Measurements from ENCODE around the gene FAM117A.

FAM117A gene, protein sequence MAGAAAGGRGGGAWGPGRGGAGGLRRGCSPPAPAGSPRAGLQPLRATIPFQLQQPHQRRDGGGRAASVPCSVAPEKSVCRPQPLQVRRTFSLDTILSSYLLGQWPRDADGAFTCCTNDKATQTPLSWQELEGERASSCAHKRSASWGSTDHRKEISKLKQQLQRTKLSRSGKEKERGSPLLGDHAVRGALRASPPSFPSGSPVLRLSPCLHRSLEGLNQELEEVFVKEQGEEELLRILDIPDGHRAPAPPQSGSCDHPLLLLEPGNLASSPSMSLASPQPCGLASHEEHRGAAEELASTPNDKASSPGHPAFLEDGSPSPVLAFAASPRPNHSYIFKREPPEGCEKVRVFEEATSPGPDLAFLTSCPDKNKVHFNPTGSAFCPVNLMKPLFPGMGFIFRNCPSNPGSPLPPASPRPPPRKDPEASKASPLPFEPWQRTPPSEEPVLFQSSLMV

DNA sequence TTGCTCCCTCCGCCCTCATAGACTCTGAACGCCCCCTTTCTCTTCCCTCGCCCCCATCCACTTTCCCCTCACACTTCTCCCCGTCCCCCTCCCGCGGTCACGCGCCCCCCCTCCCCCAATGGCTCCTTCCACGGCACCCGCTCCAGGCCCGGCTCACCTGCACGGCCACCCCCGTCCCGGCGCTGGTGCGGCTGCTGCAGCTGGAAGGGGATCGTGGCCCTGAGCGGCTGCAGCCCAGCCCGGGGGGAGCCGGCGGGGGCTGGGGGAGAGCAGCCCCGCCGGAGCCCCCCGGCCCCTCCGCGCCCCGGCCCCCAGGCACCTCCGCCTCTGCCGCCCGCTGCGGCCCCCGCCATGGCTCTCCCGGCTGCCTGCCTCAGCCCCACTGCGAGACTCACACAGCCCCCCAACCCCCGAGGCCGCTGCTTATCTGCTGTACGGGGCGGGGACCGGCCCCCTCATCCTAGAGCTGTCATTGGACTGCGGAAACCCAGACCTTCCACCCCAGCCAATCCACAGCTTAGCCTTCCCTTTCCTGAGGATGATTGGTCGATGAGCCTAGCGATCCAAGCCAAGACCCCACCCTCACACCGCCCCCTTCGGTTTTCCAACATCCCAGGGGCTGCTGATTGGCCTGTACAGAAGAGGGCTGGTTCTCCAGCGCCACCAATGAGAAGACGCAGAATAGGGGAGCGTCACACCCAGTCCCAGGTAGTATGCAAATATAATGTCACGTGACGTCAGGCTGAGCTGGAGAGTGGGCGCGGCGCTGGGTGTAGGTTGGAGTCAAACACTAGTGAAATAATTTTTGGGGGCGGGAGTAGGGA, at the start of gene FAM117A:
Gene FAM117A, minus strand, starts transcription at position 397 of the 824 bp plus-strand sequence. Its CDS starts 44 bp downstream, at position 353.
- in situ Hi-C loops (cut with MboI; ENCODE audit: low sequenced_read_pairs), result no loop called here

DNA sequence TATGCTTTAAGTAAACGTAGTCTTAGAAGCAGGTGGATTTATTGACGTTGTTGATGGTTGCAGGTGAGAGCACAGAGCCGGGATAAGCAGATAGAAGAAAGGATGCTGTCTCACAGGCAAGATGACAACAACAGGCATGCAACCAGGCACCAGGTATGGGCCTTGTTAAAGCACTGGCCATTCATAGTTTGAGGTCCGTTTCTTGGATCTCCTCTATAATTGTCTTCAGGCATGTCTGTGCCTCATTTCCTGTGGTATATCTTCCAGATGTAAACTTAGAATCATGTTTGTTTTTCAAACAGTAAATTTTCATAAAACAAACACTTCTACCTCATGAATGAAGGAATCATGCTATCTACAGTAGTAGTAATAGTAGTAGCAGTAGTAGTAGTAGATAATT, 45.1 kb upstream of the FAM117A start:
- in situ Hi-C loops (cut with MboI; ENCODE audit: low sequenced_read_pairs), result no loop called here

DNA sequence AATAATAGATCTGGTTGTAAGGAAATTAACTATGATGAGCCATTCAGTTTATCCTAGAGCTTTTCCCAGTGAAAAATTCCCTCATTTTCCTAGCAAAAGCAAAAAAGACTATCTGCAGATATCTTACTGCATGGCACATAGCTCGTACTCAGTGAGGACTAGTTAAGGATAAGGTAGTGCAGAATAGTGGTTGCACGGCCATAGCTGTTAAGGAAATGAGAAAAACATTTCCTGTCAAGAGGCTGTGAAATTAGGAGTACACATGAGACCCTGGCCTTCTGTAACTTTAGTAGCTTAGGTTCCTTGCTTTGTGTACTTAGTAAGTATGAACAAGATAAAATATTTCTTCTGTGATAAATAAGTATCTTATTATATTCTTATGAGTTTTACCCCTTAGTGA, 34.8 kb upstream of the FAM117A start:
- in situ Hi-C loops (cut with MboI; ENCODE audit: low sequenced_read_pairs), result no loop called here

DNA sequence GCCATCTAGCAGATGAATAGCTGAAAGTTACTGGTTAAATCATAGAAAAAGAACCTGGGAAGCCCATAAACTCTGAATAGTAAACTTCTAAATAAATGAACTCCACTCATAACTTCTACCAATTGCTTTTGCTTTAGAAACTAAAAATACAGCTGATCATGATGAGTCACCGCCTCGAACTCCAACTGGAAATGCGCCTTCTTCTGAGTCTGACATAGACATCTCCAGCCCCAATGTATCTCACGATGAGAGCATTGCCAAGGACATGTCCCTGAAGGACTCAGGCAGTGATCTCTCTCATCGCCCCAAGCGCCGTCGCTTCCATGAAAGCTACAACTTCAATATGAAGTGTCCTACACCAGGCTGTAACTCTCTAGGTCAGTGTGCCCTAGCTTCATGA, 34.3 kb upstream of the FAM117A start:
- in situ Hi-C loops (cut with MboI; ENCODE audit: low sequenced_read_pairs), result no loop called here

DNA sequence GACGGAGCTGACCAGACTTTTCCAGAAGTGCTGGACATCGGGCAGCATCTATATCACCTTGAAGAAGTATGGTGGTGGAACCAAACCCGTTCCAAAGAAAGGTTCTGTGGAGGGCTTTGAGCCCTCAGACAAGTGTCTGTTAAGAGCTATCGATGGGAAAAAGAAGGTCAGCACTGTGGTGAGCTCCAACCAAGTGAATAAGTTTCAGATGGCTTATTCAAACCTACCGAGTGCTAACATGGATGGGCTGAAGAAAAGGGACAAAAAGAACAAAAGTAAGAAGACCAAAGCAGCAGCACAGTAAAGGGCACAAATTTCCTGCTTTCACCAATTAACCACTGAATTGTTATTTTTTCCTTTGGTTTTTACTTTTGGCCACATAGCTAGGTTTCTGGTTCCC, 31.4 kb upstream of the FAM117A start:
- in situ Hi-C loops (cut with MboI; ENCODE audit: low sequenced_read_pairs), result no loop called here

DNA sequence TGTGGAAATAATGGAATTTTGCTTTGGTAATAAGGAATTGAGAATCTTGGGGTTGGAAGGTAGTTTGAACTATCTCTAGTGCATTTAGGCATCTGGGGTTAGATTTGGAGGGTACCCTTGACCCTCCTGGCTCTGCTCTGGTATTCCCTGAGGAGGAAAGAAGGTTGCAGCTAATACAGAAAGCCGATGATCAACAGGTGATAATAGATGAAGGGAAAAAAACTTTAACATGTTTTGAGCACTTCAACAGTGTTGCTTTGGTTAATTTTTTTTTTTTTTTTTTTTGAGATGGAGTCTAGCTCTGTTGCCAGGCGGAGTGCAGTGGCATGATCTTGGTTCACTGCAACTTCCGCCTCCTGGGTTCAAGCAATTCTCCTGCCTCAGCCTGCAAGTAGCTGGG, 29.4 kb upstream of the FAM117A start:
- in situ Hi-C loops (cut with MboI; ENCODE audit: low sequenced_read_pairs), result no loop called here

DNA sequence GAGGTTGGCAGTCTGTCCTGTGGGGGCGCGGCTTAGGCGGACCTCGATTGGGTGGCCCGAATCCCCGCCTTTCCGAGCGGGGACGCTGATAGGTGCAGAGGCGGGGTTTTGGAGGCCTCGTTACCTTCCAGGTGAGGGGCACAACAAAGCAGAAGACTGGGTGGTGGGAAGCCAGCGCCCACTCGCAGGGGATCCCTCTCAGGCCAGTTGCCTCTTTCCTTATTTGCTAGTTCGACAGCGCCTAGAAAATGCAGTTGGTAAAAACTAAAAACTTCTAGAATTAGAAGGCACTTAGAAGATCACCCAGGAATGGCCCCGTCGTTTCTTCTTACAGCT, 25.3 kb upstream of the FAM117A start:
- in situ Hi-C loops (cut with MboI; ENCODE audit: low sequenced_read_pairs), result no loop called here

DNA sequence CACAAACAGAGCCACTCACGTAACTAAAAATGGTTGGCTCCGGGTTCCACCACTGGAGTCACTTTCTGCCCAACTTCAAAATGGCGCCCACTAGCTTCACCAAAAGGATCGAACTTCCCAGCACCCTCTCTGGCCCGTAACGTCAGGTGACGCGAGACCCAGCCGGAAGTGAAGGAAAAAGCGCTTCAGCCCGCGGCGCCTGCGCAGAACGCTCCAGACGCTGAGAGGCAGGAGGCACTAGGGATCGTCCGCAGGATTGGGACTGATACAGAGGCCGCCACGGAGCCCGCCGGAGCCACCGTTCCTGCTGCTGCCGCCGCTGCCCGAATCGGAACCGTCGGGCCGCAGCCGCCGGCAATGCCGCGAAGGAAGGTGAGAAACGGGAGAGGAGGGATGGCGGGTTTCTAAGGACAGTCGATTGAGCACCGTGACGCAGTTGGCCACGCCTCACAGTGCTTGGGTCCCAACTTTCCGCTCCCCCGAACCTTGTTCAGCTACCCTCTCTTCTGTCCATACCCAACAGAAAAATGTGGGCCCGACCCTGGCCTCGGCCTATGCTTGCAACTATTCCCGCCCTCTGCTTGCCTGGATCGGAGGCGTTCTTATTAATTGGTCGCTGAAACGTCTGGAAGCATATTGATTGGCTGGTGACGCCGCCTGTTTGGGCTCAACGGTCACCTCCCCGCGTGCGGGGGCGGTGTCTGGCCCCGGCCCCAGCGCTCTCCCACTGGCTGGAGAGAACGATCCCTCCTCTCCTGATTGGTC, 24.7 kb upstream of the FAM117A start, which contains the start of gene KAT7:
Gene KAT7, plus strand, starts transcription at position 204 of the 765 bp plus-strand sequence. Its CDS starts 154 bp downstream, at position 358.
- in situ Hi-C loops (cut with MboI; ENCODE audit: low sequenced_read_pairs), result no loop called here

DNA sequence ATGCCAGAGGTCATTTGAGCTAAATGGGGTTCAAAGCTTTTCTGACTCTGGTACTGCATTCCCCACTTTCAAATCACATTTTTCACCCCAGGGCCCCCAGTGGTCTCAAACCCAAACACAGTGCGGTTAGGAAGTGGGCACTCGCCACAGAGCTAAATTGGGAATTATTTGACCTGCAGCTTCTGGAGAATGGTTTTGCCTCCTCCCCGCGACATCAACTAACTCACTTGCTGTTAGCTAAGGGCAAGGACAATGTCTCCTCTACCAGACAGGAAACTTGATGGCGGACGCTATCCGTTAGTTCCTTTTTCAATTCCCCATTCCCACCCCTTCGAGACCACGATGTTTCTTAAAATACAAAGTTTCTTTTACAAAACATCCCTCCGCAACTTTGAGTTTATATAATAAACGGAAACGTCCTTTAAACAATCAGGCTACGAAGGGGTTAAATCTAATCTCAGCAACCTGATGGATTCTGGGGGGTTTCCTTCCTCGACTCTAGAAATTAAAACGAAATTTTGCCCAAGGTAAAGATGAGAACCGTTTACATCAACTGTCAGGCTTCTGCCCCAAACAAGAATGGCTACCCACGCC, 24.1 kb upstream of the FAM117A start:
- in situ Hi-C loops (cut with MboI; ENCODE audit: low sequenced_read_pairs), result no loop called here

DNA sequence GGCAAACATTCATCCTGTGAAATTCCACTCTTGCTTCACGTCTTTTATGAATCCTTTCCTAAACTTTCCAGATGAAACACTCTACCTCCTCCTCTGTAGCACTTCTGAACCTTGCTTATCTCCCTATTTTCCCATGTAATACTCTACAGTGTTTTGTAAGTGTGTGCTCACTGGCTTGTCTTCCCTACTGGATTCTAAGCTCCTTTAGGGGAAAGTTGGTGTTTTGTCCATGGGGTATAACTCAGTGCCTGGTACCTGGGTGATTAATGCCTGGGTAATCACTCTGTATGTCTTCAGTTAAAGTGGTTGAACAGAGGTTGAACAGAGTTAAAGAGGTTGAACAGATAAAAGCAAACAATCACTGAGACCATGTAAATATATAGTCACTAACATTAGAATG, 20.7 kb upstream of the FAM117A start:
- in situ Hi-C loops (cut with MboI; ENCODE audit: low sequenced_read_pairs), result no loop called here

DNA sequence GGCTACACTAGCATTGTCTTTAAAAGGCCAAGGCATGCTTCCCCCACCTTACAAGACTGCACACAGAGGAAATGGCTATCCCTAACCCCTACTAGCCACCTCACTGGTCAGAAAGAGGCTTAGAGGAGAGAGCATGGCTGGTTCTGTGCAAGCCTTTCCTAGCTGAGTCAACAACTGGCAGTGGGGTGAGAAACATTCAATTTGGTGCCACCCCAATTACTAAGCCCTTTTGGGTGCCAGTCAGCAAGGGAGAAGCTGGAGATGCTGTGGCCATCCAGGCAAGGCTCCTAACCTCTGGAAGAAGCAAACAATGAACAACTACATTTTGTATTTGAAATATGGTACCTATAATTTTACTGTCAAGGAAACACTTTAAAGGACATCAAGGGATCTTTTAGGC, 19.9 kb upstream of the FAM117A start:
- in situ Hi-C loops (cut with MboI; ENCODE audit: low sequenced_read_pairs), result no loop called here

DNA sequence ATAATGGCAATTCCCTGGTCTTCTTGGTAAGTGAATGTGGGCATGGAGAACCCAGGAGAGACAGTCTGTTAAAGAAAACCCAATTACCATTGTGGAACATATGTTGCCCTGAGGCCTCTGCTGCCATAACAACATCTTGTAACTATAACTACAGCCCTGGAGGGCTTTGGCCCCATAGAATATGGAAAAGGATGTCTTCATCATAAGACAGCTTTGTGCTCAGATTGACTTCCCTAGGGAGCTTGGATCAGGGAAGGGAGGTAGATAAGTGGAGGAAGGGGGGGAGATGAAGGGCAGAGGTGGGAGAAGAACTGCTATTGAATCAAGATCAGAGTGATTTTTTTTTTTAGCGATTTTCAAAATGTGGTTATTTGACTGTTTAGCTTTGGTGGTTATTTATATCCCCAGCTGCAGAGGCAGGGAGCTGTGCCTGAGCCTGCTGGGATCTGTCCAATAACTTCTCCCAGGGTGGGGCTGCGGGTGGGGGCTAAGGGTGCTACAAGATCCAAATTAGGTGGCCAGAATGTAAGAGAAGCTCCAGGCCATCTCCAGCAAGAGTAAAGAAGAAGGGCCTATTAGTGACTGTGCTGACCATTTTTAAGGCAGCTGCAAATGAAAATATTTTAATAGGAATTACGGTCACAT, 19.3 kb upstream of the FAM117A start:
- in situ Hi-C loops (cut with MboI; ENCODE audit: low sequenced_read_pairs), result no loop called here

DNA sequence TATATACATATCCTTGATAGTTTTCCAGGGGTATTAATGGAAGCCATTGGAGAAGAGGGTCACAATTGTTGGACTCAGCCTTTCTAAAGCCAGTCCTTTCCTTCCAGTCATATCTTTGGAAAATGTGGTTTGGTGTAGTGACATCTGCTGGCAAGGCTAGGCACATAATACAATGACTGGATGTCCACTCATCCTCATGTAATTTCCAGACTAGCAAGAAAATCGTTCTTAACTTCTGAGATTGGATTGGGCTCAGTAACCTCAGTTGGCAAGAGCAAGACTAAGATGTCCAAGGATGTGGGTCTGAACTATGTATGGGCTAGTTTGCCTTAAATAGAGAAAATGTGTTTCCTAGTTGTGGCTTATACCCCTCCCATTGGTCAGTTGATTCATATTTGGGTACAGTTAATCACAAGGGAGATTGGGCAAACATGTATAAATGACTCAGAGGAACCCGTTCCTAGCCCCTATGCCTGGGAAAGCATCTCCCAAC, 15.9 kb upstream of the FAM117A start:
- in situ Hi-C loops (cut with MboI; ENCODE audit: low sequenced_read_pairs), result no loop called here

DNA sequence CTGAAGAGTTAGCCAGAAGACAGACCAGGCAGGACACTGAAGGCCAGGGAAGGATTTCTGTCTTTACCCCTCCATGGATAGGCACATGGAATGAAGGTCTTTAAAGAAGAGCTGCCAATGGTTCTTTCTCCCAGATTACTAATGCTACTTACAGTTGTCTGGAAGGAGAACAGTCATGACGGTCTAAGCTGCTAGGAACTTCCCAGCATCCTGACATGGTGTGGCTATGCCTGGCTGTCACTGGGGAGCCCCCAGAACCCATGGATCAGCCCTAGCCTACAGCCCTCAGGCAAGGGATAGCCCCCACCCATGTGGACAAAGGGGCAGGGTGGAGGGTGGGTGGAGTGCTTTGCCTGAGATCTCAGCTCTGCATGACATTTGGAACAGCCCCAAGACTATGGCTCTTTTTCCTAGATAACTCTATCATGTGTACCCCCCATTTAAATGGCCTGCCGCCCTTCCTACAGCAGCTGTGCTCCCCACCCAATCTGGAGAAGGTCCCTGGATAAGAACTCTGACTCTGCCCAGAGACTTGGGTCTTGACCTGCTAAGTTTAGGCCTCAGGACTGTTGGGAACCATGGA, 15.3 kb upstream of the FAM117A start:
- in situ Hi-C loops (cut with MboI; ENCODE audit: low sequenced_read_pairs), result no loop called here

DNA sequence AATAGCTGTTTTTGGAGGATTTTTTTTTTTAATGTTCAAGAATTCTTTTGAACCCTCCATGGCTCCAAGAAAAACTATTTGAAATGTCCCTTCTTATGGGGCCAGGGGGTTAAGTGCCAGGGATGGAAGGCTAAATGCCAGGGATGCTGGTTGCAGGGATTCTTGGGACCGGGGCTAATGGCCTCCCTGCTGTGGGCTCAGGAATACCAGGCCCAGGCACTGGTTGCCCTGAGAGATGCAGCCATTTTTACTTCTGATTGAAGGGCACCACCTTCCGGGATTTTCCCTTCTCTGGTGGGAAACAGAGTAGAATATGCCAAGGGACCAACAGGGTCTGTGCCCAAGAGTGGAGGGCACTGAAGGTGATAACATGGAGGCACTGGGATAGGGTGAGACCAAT, 13.6 kb upstream of the FAM117A start:
- in situ Hi-C loops (cut with MboI; ENCODE audit: low sequenced_read_pairs), result no loop called here

DNA sequence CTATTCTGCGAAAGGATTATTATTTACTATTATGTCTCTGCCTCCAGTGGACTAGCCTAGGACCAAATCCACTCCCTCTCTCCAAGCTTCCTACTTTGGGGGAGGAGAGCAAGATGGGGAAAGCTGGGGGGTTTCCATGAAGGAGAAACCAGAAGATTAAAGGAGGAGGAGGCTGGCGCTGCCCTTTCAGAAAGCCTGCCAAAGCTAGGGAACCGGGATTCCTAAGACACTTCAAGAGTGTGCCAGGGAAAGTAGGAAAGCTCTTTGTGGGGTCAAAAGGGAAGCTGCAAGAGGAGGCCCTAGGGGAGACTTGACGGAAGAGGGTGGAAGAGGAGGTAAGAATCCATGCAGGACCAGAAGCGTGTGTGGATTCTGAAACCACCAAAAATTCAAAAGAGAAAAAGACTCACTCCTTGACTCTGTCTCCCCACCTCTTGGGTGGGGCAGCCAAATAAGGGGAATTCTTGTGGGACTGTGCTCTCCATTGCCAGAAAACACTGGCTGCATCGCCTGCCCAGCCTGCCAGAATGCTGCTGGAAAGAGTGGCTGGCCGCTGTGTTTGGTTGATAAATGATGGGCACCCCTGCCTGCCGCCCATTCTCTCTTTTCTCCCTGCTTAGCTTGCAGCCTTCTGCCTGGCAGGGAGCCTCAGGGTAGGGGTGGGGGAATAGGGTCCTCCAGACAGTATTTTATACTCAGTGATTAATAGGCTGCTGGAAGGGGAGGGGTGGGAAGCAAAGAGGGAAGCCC, 12.8 kb upstream of the FAM117A start:
- in situ Hi-C loops (cut with MboI; ENCODE audit: low sequenced_read_pairs), result no loop called here

DNA sequence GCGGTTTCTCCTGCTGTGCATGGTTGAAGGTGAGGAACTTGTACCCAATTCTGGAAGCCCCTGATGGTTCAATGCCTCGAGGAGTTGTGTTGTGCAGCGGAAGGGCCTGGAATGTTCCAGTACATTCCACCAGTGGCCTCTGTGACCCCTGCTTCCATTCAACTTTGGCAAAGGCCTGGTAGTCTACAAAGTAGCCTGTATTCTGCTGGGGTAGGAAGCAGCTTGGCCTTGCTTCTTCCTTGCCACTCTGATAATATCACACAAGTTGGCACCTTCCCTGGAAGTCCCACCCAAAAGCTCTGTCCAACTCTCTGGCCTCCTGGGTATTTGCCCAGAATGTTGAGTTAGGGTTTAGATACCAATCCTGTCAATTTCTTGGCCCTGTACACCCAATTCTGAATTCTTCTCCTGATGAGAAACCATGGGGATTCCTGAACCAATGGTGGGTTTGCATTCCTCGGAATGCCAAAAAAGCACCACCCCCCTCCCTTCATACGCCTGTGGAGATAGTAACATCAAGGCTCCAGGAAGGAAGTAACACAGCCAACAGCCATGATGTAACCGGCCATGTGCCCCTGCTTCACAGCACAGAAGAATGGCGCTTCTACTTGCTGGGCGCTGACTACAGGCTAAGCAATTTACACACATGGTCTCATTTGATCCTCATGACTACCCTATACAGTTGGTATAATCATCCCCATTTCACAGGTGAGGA, 11.8 kb upstream of the FAM117A start:
- in situ Hi-C loops (cut with MboI; ENCODE audit: low sequenced_read_pairs), result no loop called here

DNA sequence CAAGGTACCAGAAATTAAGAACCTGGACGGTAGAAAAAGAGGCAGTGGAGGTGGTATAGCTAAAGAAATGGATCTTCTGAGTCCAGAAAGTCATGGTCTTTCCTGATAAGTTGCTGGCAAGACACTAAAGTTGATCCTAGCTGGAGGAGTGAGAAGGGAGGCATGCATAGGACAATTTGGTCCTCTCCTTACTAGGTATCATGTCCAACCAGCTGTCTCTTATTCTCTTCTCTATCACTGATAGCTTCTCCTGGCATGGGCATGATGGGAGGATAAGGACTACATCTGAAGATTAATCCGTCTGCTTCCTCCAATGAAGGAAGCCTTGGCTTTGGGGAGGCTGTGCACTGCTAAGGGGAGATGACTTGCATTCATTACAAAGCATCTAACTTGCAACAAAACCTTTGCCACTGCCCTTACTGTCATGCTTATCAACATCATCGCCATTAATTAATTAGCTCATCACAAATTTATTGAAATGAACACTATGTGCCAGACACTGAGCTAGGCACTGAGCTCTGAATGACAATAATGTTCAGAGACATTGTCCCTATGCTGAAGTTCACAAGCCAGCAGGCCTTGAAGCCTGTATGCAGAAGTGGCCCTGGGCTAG, 3.1 kb upstream of the FAM117A start:
- in situ Hi-C loops (cut with MboI; ENCODE audit: low sequenced_read_pairs), result no loop called here
